Keratinocyte (primary cell): ENCODE data around the gene FAM32A. TPM values are rescaled to one million over a fixed set of nuclear protein-coding genes. Genes with fewer than 3 reads are reported as not detected.
A peak's percentile ranks its signal among the peaks of the same experiment; 100 is the strongest.
"Not testable (repeated sequence)": the region's sequence is repeated elsewhere in the genome, so short reads cannot be mapped to it uniquely, and the experiment has no call there.

Experiments used
- DNase-seq: peaks from one replicate; pipeline ENCODE4 v3.0.0-alpha.2; 2011; ENCODE audit warnings: low read depth, missing footprints, low spot score
- FAIRE-seq: peaks from 2 replicates; lab custom pipeline; 2011; peaks lifted over from hg19 to GRCh38; lab: Jason Lieb, UNC
- H2AFZ ChIP-seq: 2 replicates; pipeline ENCODE4 v1.6.0; 2012; ENCODE audit warnings: low read length, control low read depth, inconsistent platforms; ENCODE audit not compliant: control insufficient read depth
- H3K27ac ChIP-seq: 2 replicates; pipeline ENCODE4 v1.5.1; 2011; ENCODE audit warnings: low read length; ENCODE audit not compliant: control insufficient read depth, insufficient read depth
- H3K27me3 ChIP-seq: 3 replicates; pipeline ENCODE4 v1.6.0; 2011; ENCODE audit warnings: low read length; ENCODE audit not compliant: control insufficient read depth, insufficient read depth; ENCODE audit errors: extremely low read depth
- H3K36me3 ChIP-seq, 2 experiments: 2 replicates in 1 of 2; 3 replicates in 1 of 2; pipeline ENCODE4 v1.5.1; 2011; ENCODE audit warnings: low read length in 2 of 2, mild to moderate bottlenecking in 1 of 2; ENCODE audit not compliant: control insufficient read depth in 2 of 2, insufficient read depth in 2 of 2; ENCODE audit errors: extremely low read depth in 1 of 2
- H3K4me1 ChIP-seq: 3 replicates; pipeline ENCODE4 v1.5.1; 2011; ENCODE audit warnings: low read length; ENCODE audit not compliant: control insufficient read depth, insufficient read depth; ENCODE audit errors: extremely low read depth
- H3K4me2 ChIP-seq: 3 replicates; pipeline ENCODE4 v1.6.0; 2011; ENCODE audit warnings: low read depth, low read length; ENCODE audit not compliant: control insufficient read depth, insufficient read depth; ENCODE audit errors: extremely low read depth
- H3K4me3 ChIP-seq, 3 experiments: fragments of 200-600 bp in 1 of 3; sonication (generic) in 1 of 3; 2 replicates in 2 of 3; 3 replicates in 1 of 3; pipeline ENCODE4 v1.5.1; 2011 to 2016; ENCODE audit warnings: low read length in 3 of 3, mild to moderate bottlenecking in 3 of 3, control low read depth in 2 of 3, inconsistent platforms in 1 of 3, low read depth in 1 of 3, mixed read lengths in 1 of 3, mixed run types in 1 of 3, moderate library complexity in 1 of 3; ENCODE audit not compliant: control insufficient read depth in 2 of 3, insufficient read depth in 2 of 3; ENCODE audit errors: extremely low read depth in 1 of 3
- H3K79me2 ChIP-seq: 2 replicates; pipeline ENCODE4 v1.6.0; 2012; ENCODE audit warnings: low read length; ENCODE audit not compliant: control insufficient read depth, insufficient read depth
- H3K9ac ChIP-seq: 3 replicates; pipeline ENCODE4 v1.6.0; 2011; ENCODE audit warnings: low read length; ENCODE audit not compliant: control insufficient read depth, insufficient read depth; ENCODE audit errors: extremely low read depth
- H3K9me1 ChIP-seq: 3 replicates; pipeline ENCODE4 v1.6.0; 2011; ENCODE audit warnings: low read length; ENCODE audit not compliant: control insufficient read depth, insufficient read depth; ENCODE audit errors: extremely low read depth
- H3K9me3 ChIP-seq: 2 replicates; pipeline ENCODE4 v1.5.1; 2012; ENCODE audit warnings: low read depth, low read length; ENCODE audit not compliant: control insufficient read depth
- H4K20me1 ChIP-seq: 3 replicates; pipeline ENCODE4 v1.6.0; 2011; ENCODE audit warnings: low read length; ENCODE audit not compliant: control insufficient read depth, insufficient read depth; ENCODE audit errors: extremely low read depth
- CTCF ChIP-seq, 3 experiments: IDR thresholded peaks in 1 of 3; conservative IDR thresholded peaks in 1 of 3; optimal IDR thresholded peaks in 1 of 3; 2 replicates in 2 of 3; 3 replicates in 1 of 3; pipeline versions ENCODE3 to v1.5.1; 2011; ENCODE audit warnings: low read length in 3 of 3, mild to moderate bottlenecking in 3 of 3, moderate library complexity in 2 of 3, control low read depth in 1 of 3, inconsistent platforms in 1 of 3; ENCODE audit not compliant: insufficient read depth in 2 of 3; ENCODE audit errors: extremely low read depth in 1 of 3
- EZH2 ChIP-seq: IDR thresholded peaks from one replicate; pipeline ENCODE4 v1.6.1; 2012; ENCODE audit warnings: inconsistent platforms, mild to moderate bottlenecking, low read length, moderate library complexity
- dilution Hi-C: fragments of 300-500 bp; cut with MboI; formaldehyde crosslinking; loops from one replicate; pipeline ENCODE4 v1.7.0; 2020; ENCODE audit warnings: low sequenced_read_pairs; ENCODE audit not compliant: extremely low pct_ligation_motif_present
- polyA plus RNA-seq, 5 experiments: library from polyadenylated mRNA; depleted of rRNA in 3 of 5; stranded (reverse) in 3 of 5; stranded (forward) in 1 of 5; unstranded in 1 of 5; fragments of >200 nt; gene quantifications; 1 replicate in 1 of 5; 2 replicates in 3 of 5; 3 replicates in 1 of 5; pipeline versions ENCODE4 v1.2.1 to v1.2.3, GENCODE V29; 2011 to 2012; ENCODE audit warnings: missing spikeins in 2 of 5, low read depth in 1 of 5, low replicate concordance in 1 of 5

The FAM32A gene
- polyA plus RNA-seq, 1 donor (not counting 4 experiments of a cell fraction or from before 2014, with no cell fraction given), result 105 TPM

- no peaks in the 10 kb centered on the region for H3K27me3 ChIP-seq
- peaks cover 7% of the 10 kb centered on the region for H3K4me1 ChIP-seq
- no peak overlapping the region for H3K27ac ChIP-seq
- H4K20me1 ChIP-seq, result no peaks in the 10 kb centered on the region
- no peak for FAIRE-seq
- no peak overlapping the region for H3K9ac ChIP-seq
- H3K4me3 ChIP-seq, result no peak overlapping the region
- no peak overlapping the region for H2AFZ ChIP-seq
- H3K9me3 ChIP-seq, result no peaks in the 10 kb centered on the region
- no peak for DNase-seq
- dilution Hi-C loops, result no loop called here
- no peaks in the 10 kb centered on the region for H3K9me1 ChIP-seq
- TF ChIP-seq EZH2 (no peak), CTCF (optimal IDR thresholded peaks at IDR 0.05 in 1 of 3, IDR thresholded peaks at IDR 0.05 in 1 of 3, conservative IDR thresholded peaks at IDR 0.05 in 1 of 3; ENCODE audit: extremely low read depth in 1 of 3, insufficient read depth in 2 of 3, low read length in 3 of 3) (no peak)
- no peaks in the 10 kb centered on the region for H3K36me3 ChIP-seq
- no peaks in the 10 kb centered on the region for H3K79me2 ChIP-seq
- no peak overlapping the region for H3K4me2 ChIP-seq
These were observed 9.3 kb upstream of the FAM32A start for GRCh38 chr19:16175954-16176353.

- H4K20me1 ChIP-seq, DNase-seq, H3K9me3 ChIP-seq, dilution Hi-C loops, H3K9ac ChIP-seq, H3K4me3 ChIP-seq, H2AFZ ChIP-seq, H3K27ac ChIP-seq, H3K4me2 ChIP-seq, H3K4me1 ChIP-seq, H3K27me3 ChIP-seq, H3K9me1 ChIP-seq, FAIRE-seq, H3K79me2 ChIP-seq, H3K36me3 ChIP-seq: not testable (repeated sequence)
These were observed 6.3 kb upstream of the FAM32A start for GRCh38 chr19:16178866-16179265.

GRCh38 chr19:16180611-16181010, 4.6 kb upstream of the FAM32A start:
- DNase-seq (no peak), FAIRE-seq (peak; percentile 23)
- Histone ChIP-seq H3K9me1 (no peaks in the 10 kb centered on the region), H3K27me3 (no peaks in the 10 kb centered on the region), H3K4me1 (peaks cover 12% of the 10 kb centered on the region), H4K20me1 (no peaks in the 10 kb centered on the region), H2AFZ (peak overlapping the region; percentile 36), H3K9me3 (no peaks in the 10 kb centered on the region), H3K27ac (no peak overlapping the region), H3K4me3 (no peak overlapping the region), H3K9ac (no peak overlapping the region), H3K4me2 (peak overlapping the region; percentile 51), H3K79me2 (peaks cover 4% of the 10 kb centered on the region), H3K36me3 (no peaks in the 10 kb centered on the region)
- TF ChIP-seq EZH2 (no peak), CTCF (optimal IDR thresholded peaks at IDR 0.05 in 1 of 3, IDR thresholded peaks at IDR 0.05 in 1 of 3, conservative IDR thresholded peaks at IDR 0.05 in 1 of 3; ENCODE audit: extremely low read depth in 1 of 3, insufficient read depth in 2 of 3, low read length in 3 of 3) (no peak)
- dilution Hi-C loops, result no loop called here
